HepG2 (cell line): ENCODE results near the gene ZDHHC14. TPM values are rescaled to one million over a fixed set of nuclear protein-coding genes. Genes with fewer than 3 reads are reported as not detected.

Source experiments
- FOXP4 ChIP-seq: sonication (generic); formaldehyde crosslinking; IDR thresholded peaks from 2 replicates; pipeline ENCODE4 v1.4.0; 2020; ENCODE audit warnings: missing genetic modification reagents
- MYC ChIP-seq: sonication (generic); formaldehyde crosslinking; IDR thresholded peaks from 2 replicates; pipeline ENCODE4 v1.9.0; 2021; ENCODE audit warnings: missing genetic modification reagents, borderline replicate concordance
- SAP130 ChIP-seq: IDR thresholded peaks from 2 replicates; pipeline ENCODE4 v1.6.1; 2016; ENCODE audit warnings: low read depth
- YEATS2 ChIP-seq: sonication (generic); formaldehyde crosslinking; IDR thresholded peaks from 2 replicates; pipeline ENCODE4 v1.4.0; 2020; ENCODE audit warnings: missing genetic modification reagents, borderline replicate concordance
- ZNF574 ChIP-seq: sonication (generic); formaldehyde crosslinking; IDR thresholded peaks from 2 replicates; pipeline ENCODE4 v1.4.0; 2020; ENCODE audit warnings: missing genetic modification reagents
- ZNF605 ChIP-seq: sonication (generic); formaldehyde crosslinking; IDR thresholded peaks from 2 replicates; pipeline ENCODE4 v1.8.0; 2022; ENCODE audit warnings: mild to moderate bottlenecking, missing genetic modification reagents
- ZNF687 ChIP-seq: sonication (generic); formaldehyde crosslinking; IDR thresholded peaks from 2 replicates; pipeline ENCODE4 v1.5.1; 2020; ENCODE audit warnings: mild to moderate bottlenecking, missing genetic modification reagents, moderate library complexity
- ZNF768 ChIP-seq: sonication (generic); formaldehyde crosslinking; IDR thresholded peaks from 2 replicates; pipeline ENCODE4 v1.4.0; 2020; ENCODE audit warnings: missing genetic modification reagents
- polyA plus RNA-seq, 8 experiments: library from polyadenylated mRNA; depleted of rRNA in 3 of 8; stranded (reverse) in 7 of 8; unstranded in 1 of 8; fragments of >200 nt; fragmentation: Illumina TruSeq in 4 of 8; extraction: Trizol in 4 of 8; gene quantifications; 2 replicates each; pipeline versions ENCODE4 v1.2.1 to v1.2.3, GENCODE V29; 2011 to 2016; ENCODE audit warnings: low read depth in 4 of 8, missing spikeins in 1 of 8, mixed read lengths in 1 of 8; ENCODE audit not compliant: insufficient read depth in 1 of 8
- total RNA-seq, 5 experiments: library from RNA; depleted of rRNA; stranded (reverse); fragments of >200 nt; fragmentation: Illumina TruSeq; extraction: Trizol; gene quantifications; 2 replicates each; pipeline ENCODE4 v1.2.3, GENCODE V29; 2016; ENCODE audit warnings: low read depth in 1 of 5
- TF ChIP-seq, protein P1 (sequence below): IDR thresholded peaks from 2 replicates; pipeline ENCODE4 v1.6.1; 2016; ENCODE audit warnings: missing compliant biosample characterization, missing genetic modification reagents, borderline replicate concordance
- TF ChIP-seq, protein P2 (sequence below): sonication (generic); formaldehyde crosslinking; IDR thresholded peaks from 2 replicates; pipeline ENCODE4 v1.5.0; 2020; ENCODE audit warnings: mild to moderate bottlenecking, missing genetic modification reagents, borderline replicate concordance

ZDHHC14 gene
- total and polyA plus RNA-seq, 2 of the 13 experiments (the other 11 are each of a cell fraction or from before 2014, with no cell fraction given), result 3.7 to 9.5 TPM

GRCh38 chr6:157669747-157670216 lies 288.8 kb downstream of the ZDHHC14 start (continued):
- TF ChIP-seq ZNF605 (CRISPR knock-in tag), result no peak
- no peak for TF ChIP-seq FOXP4 (CRISPR knock-in tag)
- peak; percentile 46; the same call in 1 of the 2 replicates for TF ChIP-seq SAP130 (CRISPR knock-in tag)
- no peak for TF ChIP-seq YEATS2 (CRISPR knock-in tag)
- peak; percentile 65 for TF ChIP-seq ZNF687 (CRISPR knock-in tag)
- TF ChIP-seq ZNF574 (CRISPR knock-in tag), result peak; percentile 32; the same call in 1 of the 2 replicates
- TF ChIP-seq, protein P1, sequence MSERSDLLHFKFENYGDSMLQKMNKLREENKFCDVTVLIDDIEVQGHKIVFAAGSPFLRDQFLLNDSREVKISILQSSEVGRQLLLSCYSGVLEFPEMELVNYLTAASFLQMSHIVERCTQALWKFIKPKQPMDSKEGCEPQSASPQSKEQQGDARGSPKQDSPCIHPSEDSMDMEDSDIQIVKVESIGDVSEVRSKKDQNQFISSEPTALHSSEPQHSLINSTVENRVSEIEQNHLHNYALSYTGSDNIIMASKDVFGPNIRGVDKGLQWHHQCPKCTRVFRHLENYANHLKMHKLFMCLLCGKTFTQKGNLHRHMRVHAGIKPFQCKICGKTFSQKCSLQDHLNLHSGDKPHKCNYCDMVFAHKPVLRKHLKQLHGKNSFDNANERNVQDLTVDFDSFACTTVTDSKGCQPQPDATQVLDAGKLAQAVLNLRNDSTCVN (CRISPR knock-in tag), result no peak
- TF ChIP-seq, protein P2, sequence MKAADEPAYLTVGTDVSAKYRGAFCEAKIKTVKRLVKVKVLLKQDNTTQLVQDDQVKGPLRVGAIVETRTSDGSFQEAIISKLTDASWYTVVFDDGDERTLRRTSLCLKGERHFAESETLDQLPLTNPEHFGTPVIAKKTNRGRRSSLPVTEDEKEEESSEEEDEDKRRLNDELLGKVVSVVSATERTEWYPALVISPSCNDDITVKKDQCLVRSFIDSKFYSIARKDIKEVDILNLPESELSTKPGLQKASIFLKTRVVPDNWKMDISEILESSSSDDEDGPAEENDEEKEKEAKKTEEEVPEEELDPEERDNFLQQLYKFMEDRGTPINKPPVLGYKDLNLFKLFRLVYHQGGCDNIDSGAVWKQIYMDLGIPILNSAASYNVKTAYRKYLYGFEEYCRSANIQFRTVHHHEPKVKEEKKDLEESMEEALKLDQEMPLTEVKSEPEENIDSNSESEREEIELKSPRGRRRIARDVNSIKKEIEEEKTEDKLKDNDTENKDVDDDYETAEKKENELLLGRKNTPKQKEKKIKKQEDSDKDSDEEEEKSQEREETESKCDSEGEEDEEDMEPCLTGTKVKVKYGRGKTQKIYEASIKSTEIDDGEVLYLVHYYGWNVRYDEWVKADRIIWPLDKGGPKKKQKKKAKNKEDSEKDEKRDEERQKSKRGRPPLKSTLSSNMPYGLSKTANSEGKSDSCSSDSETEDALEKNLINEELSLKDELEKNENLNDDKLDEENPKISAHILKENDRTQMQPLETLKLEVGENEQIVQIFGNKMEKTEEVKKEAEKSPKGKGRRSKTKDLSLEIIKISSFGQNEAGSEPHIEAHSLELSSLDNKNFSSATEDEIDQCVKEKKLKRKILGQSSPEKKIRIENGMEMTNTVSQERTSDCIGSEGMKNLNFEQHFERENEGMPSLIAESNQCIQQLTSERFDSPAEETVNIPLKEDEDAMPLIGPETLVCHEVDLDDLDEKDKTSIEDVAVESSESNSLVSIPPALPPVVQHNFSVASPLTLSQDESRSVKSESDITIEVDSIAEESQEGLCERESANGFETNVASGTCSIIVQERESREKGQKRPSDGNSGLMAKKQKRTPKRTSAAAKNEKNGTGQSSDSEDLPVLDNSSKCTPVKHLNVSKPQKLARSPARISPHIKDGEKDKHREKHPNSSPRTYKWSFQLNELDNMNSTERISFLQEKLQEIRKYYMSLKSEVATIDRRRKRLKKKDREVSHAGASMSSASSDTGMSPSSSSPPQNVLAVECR (CRISPR knock-in tag), result 0 out of 2 replicates have a peak, but pooled peaks have one; percentile 4
- peak; percentile 12; the same call in 1 of the 2 replicates for TF ChIP-seq MYC (CRISPR knock-in tag)
- peak; percentile 28; the same call in 1 of the 2 replicates for TF ChIP-seq ZNF768 (CRISPR knock-in tag)
